Cardiac septum (tissue), 1 donor: ENCODE data around the gene FKRP. TPM values are rescaled to one million over a fixed set of nuclear protein-coding genes. Genes with fewer than 3 reads are reported as not detected.
"Not testable (repeated sequence)": the region's sequence is repeated elsewhere in the genome, so short reads cannot be mapped to it uniquely, and the experiment has no call there.

Experiments
- DNase-seq: peaks from one replicate; pipeline ENCODE4 v3.0.0-alpha.2; 2020; ENCODE audit warnings: low spot score
- intact Hi-C: fragments of 100-400 bp; cut with DNase I; formaldehyde crosslinking; loops from one replicate; pipeline ENCODE4 v1.14.0; 2022
- total RNA-seq: library from RNA; stranded (reverse); fragmentation: NEBNext Ultra II Directional; extraction: Animal tissue kit (Norgen Biotek cat#: 25700); gene quantifications from one replicate; pipeline ENCODE4 v1.2.1, GENCODE V29; 2021
- donor health status: DM: no; HTN: no; CAD: no.

FKRP gene
- total RNA-seq, 1 donor from 2014 or later = 24.2 TPM

DNA sequence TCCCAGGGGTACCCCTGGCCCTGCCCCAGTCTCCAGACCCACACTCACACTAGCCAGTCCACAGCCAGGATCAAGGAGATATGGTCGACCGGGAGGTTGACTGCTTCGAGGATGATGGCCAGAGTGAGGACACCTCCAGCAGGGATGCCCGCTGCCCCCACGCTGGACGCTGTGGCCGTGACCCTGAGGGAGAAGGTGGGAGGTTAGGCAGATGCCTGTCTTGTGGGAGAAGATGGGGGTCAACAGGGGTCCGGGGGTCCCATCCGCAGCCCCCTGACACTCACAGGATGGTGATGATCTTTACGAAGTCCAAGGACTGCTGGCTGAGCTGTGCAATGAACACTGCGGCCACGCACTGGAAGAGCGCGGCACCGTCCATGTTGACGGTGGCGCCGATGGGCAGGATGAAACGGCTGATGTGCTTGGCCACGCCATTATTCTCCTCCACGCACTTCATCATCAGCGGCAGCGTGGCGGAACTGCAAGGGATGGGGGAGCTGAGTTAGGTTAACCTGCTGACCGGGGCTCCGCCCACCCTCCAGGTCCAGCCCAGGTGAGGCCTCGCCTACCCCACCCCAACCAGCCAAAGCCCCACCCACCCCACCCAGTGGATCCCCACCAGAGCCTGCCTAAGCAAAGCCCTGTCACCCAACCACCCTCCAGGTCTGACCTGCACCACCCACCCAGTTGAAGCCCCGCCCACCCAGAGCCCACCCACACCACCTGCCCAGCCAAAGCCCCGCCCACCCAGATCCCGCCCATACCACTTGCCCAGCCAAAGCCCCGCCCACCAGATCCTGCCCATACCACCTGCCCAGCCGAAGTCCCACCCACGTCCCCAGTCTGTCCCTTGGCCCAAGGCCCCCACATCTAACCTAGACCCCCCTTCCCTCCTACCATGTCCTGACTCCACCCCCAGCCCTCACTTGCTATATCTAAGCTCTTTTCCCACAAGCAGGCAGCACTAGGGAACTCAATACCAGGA, 31.4 kb downstream of the FKRP start:
- intact Hi-C loops = no loop called here

DNA sequence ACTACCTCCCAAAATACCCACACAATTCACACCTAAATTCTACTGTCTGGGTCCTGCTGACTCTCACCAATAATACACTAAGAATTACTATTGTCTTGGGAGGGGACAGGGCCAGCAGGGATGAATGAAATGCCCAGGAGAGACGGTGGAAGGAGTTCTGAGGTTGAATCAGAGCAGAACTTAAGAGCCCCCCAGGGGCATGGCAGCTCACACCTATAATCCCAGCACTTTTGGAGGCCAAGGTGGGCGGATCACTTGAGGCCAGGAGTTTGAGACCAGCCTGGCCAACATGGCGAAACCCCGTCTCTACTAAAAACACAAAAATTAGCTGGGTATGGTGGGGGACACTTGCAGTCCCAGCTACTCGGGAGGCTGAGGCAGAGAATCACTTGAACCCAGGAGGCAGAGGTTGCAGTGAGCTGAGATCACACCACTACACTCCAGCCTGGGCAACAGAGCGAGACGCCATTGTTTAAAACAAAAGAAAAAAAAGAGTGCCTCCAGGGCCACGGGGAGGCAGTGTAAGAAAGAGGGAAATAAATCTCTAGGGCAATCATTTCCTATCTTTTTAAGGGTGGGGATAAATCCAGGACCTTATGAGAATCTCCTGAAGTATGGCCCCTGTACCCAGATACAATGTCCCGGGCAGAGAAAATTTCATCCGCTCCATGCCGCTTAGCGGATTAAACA, 32.2 kb downstream of the FKRP start:
- intact Hi-C loops = not testable (repeated sequence)

More for the DNA sequence above, 31.4 kb downstream of the FKRP start:
- no peak for DNase-seq

DNA sequence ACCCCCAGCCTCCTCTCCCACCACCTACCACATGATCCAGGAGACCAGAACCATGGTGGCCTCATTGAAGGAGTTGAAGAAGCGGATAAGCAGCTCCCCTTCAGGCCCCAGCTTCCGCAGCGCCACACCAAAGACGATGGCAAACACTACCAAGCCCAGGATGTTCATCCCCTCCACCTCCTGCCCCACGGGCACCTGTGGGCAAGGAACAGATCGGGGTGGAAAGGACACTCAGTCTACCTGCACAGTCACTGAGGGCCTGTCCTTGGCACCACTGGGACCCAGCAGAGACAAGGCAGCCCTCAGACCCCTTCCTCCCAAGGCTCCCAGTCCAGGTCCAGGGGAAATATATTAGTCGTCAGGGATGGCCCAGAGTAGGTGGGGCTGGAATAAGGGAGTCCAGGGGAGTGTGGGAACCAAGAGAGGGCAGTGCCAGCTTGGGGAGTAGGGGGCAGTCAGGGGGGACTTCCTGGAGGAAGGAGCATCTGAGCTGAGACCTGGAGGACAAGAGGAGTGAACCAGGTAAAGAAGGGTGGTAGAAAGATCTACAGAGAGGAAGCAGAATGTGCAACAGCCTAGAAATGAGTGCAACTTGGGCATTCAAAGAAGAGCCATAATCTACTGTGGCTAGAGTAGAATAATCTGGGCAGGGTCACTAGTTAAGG, 36.6 kb downstream of the FKRP start:
- DNase-seq = no peak
- intact Hi-C loops = no loop called here

More for the DNA sequence above, 32.2 kb downstream of the FKRP start:
- not testable (repeated sequence) for DNase-seq

GRCh38 chr19:46783670-46784069, 37.8 kb downstream of the FKRP start:
- intact Hi-C loops = no loop called here
- no peak for DNase-seq

- intact Hi-C loops = no loop called here
- peak; percentile 85 for DNase-seq
Observed at GRCh38 chr19:46784262-46785053, 38.6 kb downstream of the FKRP start.

- intact Hi-C loops = no loop called here
- DNase-seq = no peak
Observed at GRCh38 chr19:46785054-46785979, 39.5 kb downstream of the FKRP start.

DNA sequence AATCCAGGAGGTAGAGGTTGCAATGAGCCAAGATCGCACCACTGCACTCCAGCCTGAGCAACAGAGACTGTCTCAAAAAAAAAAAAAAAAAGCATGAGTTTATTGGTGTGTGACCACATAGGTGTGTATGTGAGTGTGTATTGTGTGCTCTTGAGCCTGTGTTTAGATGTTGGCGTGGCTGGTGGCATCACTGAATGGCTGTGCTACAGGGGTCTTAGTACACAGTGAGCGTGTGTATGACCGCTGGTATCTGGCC, 40.1 kb downstream of the FKRP start:
- DNase-seq = no peak
- intact Hi-C loops = no loop called here

DNA sequence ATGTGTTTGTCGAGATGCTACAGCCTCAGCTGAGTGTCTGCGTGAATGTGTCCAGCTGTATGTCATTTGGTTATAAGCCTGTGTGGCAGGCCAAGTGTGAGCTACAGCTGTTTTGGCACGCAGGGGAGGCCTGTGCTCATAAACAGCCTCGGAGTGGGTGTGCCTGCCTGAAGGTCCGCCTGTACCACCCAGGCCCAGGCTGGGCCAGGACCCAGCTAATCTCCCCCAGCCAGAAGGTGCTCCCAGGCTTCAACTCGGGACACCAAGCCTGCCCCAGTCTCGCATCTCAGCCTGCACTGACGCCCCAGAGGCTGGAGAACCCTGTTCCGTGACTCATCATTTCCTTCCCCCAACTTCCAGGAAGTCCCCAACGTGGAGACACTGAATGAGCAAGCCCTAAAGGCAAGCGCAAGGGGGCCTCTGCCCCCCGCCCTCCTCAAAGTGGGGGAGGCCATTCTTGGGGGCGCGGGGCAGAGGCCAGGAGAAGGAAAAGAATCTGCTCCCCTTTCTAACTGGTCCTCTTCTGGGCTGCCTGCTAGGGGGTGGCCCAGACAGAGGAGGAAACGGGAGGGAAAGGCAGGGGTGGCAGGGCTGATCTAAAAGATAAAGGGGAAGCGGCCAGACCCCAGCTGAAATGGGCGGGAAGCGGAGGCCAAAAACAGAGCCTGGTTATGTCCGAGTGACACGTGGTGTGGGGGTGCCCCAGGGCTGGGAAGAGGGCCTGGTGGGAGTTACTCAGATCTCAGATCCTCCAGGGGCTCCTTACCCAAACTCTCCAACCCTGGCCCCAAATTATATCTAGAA, 40.6 kb downstream of the FKRP start:
- peak; percentile 90 for DNase-seq
- intact Hi-C loops = no loop called here

GRCh38 chr19:46787040-46787330, 41.1 kb downstream of the FKRP start:
- no peak for DNase-seq
- intact Hi-C loops = no loop called here

GRCh38 chr19:46787331-46788261, 41.7 kb downstream of the FKRP start:
- DNase-seq = peak; percentile 80
- intact Hi-C loops = no loop called here

DNA sequence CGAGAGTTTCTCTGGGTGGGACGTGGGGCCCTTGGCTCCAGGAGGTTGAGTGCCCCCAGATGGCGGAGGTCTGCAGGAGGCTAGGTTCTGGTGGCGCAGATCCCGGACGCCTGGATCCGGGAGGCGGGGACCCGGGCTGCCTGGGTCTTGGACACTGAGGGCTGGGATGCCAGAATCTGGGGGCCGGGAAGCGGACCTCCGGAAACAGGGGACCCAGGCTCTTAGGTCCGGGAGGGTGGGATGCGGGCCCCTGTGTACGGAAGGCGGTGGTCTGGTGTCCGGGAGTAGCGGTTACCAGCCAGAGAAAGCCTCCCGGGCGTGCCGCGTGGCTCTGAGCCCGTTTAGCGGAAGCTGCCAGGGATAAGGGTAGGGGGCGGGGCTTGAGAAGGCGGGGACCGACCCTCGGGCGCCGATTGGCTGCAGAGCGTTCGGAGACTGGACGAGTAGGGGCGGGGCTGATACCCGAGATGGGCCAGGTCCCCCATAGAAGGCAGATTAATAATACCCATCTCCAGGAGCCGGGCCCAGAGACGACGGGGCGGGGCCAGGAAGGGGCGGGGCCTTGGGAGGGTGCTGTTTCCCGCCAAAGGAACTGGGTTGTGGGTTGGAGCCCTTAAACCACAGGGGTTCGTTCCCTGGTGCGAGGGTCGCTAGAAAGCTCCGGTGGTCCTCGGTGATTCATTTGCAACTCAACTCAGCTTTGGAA, 42.6 kb downstream of the FKRP start, which contains the start of gene SLC1A5:
Gene SLC1A5, minus strand, starts transcription at position 333 of the 706 bp plus-strand sequence. CDS start 629 bp downstream, outside the sequence.
- intact Hi-C loops = no loop called here
- peak; percentile 97 for DNase-seq

DNA sequence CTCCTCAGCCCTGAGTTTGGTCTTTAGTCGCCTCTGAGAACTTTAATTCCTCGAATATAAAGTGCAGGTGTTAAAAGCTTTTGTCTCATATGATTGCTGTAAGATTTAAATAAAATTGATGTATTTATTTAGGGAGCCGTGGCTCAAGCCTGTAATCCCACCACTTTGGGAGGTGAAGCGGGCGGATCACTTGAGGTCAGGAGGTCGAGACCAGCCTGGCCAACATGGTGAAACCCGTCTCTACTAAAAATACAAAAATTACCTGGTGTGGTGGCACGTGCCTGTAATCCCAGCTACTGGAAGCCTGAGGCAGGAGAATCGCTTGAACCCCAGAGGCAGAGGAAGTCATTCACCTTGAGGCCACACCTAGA, 43.1 kb downstream of the FKRP start:
- intact Hi-C loops = no loop called here

DNA sequence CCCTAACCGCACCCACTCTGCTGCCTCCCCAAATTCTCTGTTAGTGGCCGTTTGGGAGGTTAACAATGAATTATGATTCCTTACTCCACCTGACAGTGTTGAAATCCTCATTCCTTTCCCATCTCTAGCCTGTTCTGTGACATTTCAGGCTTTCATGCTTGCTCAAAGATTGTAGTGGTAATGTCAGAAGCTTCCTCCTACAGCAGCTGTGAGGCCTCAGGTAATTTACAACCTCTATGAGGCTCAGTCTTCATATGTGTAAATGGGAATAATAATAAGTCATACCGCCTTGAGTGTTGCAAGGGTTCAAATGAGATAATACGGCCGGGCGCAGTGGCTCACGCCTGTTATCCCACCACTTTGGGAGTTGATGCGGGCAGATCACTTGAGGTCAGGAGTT, 43.5 kb downstream of the FKRP start:
- intact Hi-C loops = no loop called here
- DNase-seq = no peak

More for the DNA sequence above, 43.1 kb downstream of the FKRP start:
- no peak for DNase-seq

GRCh38 chr19:46791944-46792343, 46.1 kb downstream of the FKRP start:
- intact Hi-C loops = no loop called here
- no peak for DNase-seq

- intact Hi-C loops = no loop called here
- no peak for DNase-seq
Observed at GRCh38 chr19:46797881-46798280, 52.0 kb downstream of the FKRP start.

DNA sequence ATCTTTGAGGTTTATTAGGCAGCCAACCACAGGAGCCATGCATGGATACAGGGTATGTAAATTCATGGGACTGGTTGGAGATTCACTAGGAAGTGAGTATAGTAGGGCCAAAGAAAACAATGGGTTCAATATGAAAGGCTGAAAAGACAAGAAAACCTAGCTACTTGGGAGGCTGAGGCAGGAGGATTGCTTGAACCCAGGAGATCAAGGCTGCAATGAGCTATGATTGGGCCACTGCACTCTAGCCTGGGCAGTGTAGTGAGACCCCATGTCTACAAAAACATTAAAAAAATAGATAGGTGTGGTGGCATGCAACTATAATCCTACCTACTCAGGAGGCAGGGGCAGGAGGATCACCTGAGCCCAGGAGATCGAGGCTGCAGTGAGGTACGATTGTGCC, 52.9 kb downstream of the FKRP start:
- no peak for DNase-seq
- intact Hi-C loops = no loop called here
